ENCODE results near the gene ANKRD24. TPM values are rescaled to one million over a fixed set of nuclear protein-coding genes. Genes with fewer than 3 reads are reported as not detected.

The ANKRD24 gene
- total RNA-seq, 1 experiment from 2014 or later = 2.4 TPM

- Histone ChIP-seq H3K56ac (ENCODE audit: insufficient read length, low read depth, low read length) (no peak overlapping the region), H3T11ph (ENCODE audit: low read length) (no peak overlapping the region), H2BK120ac (ENCODE audit: low read depth, low read length, poor library complexity, severe bottlenecking) (no peak overlapping the region), H2AK5ac (ENCODE audit: insufficient read length, low read length) (no peak overlapping the region), H3K27me3 (ENCODE audit: insufficient read depth, low read length) (no peaks in the 10 kb centered on the region), H2BK20ac (ENCODE audit: low read depth, low read length, poor library complexity, severe bottlenecking) (no peak overlapping the region), H2BK12ac (ENCODE audit: insufficient read length, low read depth, low read length) (no peak overlapping the region), H3K23ac (ENCODE audit: insufficient read length, low read depth, low read length) (no peak overlapping the region), H4K5ac (ENCODE audit: insufficient read length, low read depth, low read length) (no peak overlapping the region), H3K14ac (ENCODE audit: insufficient read depth, low read length) (no peak overlapping the region), H4K91ac (ENCODE audit: insufficient read length, low read depth, low read length) (no peak overlapping the region), H3K9me3 (ENCODE audit: control insufficient read depth, low read depth, low read length) (no peaks in the 10 kb centered on the region), H3K9ac (ENCODE audit: extremely low read depth, insufficient read length, low read length) (no peak overlapping the region), H3K79me2 (ENCODE audit: insufficient read depth, low read length) (no peaks in the 10 kb centered on the region), H3K23me2 (ENCODE audit: insufficient read length, low read depth, low read length, poor library complexity, severe bottlenecking) (no peaks in the 10 kb centered on the region), H2AFZ (ENCODE audit: low read length) (no peak overlapping the region), H2BK15ac (ENCODE audit: low read depth, low read length) (no peak overlapping the region), H3K27ac (ENCODE audit: insufficient read length, low read depth, low read length) (no peak overlapping the region), H3K4ac (ENCODE audit: low read depth, low read length) (no peak overlapping the region), H3K4me1 (ENCODE audit: insufficient read depth, low read length) (no peaks in the 10 kb centered on the region), H4K20me1 (ENCODE audit: control insufficient read depth, insufficient read depth, insufficient read length) (no peaks in the 10 kb centered on the region), H3K4me2 (ENCODE audit: insufficient read depth, insufficient read length, low read length) (no peak overlapping the region), H2BK5ac (ENCODE audit: insufficient read length, low read length) (no peak overlapping the region), H3K79me1 (ENCODE audit: insufficient read depth, low read depth, low read length, poor library complexity, severe bottlenecking) (no peaks in the 10 kb centered on the region), H3K18ac (ENCODE audit: insufficient read length, low read depth, low read length) (no peak overlapping the region), H4K8ac (replicated peaks; ENCODE audit: insufficient read length, low read depth, low read length) (no peak overlapping the region)
- no peaks in the 10 kb centered on the region for H3K36me3 Mint-ChIP-seq (ENCODE audit: insufficient read depth in 1 of 3, low read depth in 3 of 3)
- peaks cover 48% of the 10 kb centered on the region for H3K27me3 Mint-ChIP-seq (ENCODE audit: low read depth)
- TF ChIP-seq, protein P1, sequence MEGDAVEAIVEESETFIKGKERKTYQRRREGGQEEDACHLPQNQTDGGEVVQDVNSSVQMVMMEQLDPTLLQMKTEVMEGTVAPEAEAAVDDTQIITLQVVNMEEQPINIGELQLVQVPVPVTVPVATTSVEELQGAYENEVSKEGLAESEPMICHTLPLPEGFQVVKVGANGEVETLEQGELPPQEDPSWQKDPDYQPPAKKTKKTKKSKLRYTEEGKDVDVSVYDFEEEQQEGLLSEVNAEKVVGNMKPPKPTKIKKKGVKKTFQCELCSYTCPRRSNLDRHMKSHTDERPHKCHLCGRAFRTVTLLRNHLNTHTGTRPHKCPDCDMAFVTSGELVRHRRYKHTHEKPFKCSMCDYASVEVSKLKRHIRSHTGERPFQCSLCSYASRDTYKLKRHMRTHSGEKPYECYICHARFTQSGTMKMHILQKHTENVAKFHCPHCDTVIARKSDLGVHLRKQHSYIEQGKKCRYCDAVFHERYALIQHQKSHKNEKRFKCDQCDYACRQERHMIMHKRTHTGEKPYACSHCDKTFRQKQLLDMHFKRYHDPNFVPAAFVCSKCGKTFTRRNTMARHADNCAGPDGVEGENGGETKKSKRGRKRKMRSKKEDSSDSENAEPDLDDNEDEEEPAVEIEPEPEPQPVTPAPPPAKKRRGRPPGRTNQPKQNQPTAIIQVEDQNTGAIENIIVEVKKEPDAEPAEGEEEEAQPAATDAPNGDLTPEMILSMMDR (conservative IDR thresholded peaks at IDR 0.05) = no peak
- H3K4me1 Mint-ChIP-seq = peaks cover 0 to 4% of the 10 kb centered on the region in 2 experiments; a peak in 2 of 4 replicates
- no peaks in the 10 kb centered on the region; a peak in 1 of 5 replicates for H3K9me3 Mint-ChIP-seq
- H3K4me3 Mint-ChIP-seq = no peak overlapping the region; a peak in 1 of 5 replicates
- no peak overlapping the region for H3K27ac Mint-ChIP-seq
- no peak for DNase-seq
- no CpG with 5 or more reads among the region's 10 CpGs for WGBS (ENCODE audit: extremely low coverage, insufficient read length, low lambda C conversion rate)
Measured at GRCh38 chr19:4152241-4152998, 30.1 kb upstream of the ANKRD24 start.

Data from H9 (cell line).